DND-41 (cell line): ENCODE data around the gene KCNIP1.

ENCODE experiments used
- EZH2 ChIP-seq: IDR thresholded peaks from 3 replicates; pipeline ENCODE4 v1.6.1; 2012; ENCODE audit warnings: borderline replicate concordance, low read depth, mild to moderate bottlenecking, moderate library complexity, low read length, inconsistent platforms; ENCODE audit not compliant: severe bottlenecking
- TF ChIP-seq, protein P1 (sequence below): IDR thresholded peaks from 2 replicates; pipeline ENCODE4 v1.5.1; 2012; ENCODE audit warnings: borderline replicate concordance, low read length, moderate library complexity, mild to moderate bottlenecking; ENCODE audit not compliant: poor library complexity, severe bottlenecking; ENCODE audit errors: extremely low read depth

DNA sequence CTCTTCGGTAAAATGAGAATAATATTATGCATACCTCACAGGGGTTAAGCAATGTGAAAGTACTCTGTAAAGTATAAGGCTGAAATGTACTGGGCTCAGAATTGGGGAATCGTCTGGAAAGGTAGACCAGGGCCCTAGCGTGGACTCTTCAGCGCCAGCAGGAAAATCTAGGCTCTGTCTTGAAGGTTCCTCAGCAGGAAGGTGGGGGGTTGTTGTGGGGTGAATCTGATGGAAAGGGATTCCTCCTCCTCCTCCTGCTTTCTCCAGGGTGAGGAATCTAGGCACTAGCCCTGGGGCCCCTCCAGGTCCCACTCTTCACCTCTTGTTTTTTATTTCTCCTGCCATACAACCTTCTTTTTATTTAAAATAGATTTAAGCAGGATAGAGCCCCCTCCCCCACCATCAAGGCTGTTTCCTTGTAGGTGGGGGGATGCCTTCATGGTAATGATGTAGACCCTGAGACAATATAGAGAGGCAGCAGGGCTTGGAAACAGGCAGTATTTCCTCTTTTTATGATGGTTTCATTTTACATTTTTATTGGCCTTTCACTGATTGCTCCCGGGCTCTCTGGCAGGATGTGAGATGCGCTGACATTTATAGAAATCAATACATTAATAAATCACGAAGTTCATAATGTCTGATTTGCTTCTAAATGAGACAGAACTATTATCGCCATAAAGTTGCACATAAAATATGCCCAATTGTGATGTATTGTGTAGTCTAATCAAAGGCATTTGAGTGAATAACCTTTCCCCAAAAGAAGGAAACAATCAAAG lies 200.8 kb downstream of the KCNIP1 start:
- TF ChIP-seq, protein P1, sequence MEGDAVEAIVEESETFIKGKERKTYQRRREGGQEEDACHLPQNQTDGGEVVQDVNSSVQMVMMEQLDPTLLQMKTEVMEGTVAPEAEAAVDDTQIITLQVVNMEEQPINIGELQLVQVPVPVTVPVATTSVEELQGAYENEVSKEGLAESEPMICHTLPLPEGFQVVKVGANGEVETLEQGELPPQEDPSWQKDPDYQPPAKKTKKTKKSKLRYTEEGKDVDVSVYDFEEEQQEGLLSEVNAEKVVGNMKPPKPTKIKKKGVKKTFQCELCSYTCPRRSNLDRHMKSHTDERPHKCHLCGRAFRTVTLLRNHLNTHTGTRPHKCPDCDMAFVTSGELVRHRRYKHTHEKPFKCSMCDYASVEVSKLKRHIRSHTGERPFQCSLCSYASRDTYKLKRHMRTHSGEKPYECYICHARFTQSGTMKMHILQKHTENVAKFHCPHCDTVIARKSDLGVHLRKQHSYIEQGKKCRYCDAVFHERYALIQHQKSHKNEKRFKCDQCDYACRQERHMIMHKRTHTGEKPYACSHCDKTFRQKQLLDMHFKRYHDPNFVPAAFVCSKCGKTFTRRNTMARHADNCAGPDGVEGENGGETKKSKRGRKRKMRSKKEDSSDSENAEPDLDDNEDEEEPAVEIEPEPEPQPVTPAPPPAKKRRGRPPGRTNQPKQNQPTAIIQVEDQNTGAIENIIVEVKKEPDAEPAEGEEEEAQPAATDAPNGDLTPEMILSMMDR = no peak
- no peak for TF ChIP-seq EZH2
